GM20000 (cell line): Measurements from ENCODE around the gene PIP5K1C.

ENCODE experiments used
- DNase-seq: peaks from one replicate; pipeline ENCODE4 v3.0.0; 2012; ENCODE audit warnings: low spot score
- TF ChIP-seq, protein P1 (sequence below): IDR thresholded peaks from 2 replicates; pipeline ENCODE4 v1.5.1; 2012; ENCODE audit warnings: mild to moderate bottlenecking, control low read depth; ENCODE audit errors: extremely low read depth, missing control alignments

The PIP5K1C gene

GRCh38 chr19:3645726-3646125 lies 54.5 kb downstream of the PIP5K1C start:
- TF ChIP-seq, protein P1, sequence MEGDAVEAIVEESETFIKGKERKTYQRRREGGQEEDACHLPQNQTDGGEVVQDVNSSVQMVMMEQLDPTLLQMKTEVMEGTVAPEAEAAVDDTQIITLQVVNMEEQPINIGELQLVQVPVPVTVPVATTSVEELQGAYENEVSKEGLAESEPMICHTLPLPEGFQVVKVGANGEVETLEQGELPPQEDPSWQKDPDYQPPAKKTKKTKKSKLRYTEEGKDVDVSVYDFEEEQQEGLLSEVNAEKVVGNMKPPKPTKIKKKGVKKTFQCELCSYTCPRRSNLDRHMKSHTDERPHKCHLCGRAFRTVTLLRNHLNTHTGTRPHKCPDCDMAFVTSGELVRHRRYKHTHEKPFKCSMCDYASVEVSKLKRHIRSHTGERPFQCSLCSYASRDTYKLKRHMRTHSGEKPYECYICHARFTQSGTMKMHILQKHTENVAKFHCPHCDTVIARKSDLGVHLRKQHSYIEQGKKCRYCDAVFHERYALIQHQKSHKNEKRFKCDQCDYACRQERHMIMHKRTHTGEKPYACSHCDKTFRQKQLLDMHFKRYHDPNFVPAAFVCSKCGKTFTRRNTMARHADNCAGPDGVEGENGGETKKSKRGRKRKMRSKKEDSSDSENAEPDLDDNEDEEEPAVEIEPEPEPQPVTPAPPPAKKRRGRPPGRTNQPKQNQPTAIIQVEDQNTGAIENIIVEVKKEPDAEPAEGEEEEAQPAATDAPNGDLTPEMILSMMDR, result no peak
- DNase-seq, result no peak

- DNase-seq, result no peak
- TF ChIP-seq, protein P1, result no peak
These were observed 55.2 kb downstream of the PIP5K1C start for GRCh38 chr19:3645067-3645396.

DNA sequence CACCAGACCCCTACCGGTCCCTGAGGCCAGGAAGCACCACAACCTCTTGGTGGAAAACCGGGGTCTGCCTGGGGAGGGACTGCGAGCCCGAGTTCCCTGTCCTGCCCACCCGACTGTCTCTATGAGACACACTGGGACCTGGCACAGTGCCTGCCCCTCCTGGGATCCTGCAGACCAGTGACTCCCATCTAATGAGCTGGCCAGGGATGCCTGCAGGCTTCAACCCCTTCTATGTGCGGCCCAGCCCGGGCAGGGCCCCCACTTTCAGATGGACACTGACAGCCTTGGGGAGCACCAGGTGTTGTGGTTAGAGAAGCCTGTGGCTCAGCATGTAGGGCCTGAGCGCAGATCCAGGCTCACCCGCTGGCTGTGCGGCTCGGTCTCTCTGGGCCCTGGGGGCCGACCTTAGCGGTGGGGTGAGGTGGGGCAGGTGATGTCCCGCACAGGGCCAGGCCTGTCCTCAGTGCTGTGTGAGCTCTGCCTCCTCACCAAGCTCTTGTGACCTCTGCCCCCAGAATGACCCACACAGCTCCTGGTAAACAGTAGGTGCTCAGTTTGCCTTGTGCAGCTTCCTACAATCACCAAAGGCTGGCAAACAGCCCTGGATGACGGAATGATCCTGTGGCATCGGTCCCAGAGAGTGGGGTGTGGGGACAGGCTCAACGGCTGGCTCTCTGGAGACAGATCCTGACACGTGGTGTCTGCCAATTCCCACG lies 55.8 kb downstream of the PIP5K1C start:
- TF ChIP-seq, protein P1, result no peak
- DNase-seq, result no peak

DNA sequence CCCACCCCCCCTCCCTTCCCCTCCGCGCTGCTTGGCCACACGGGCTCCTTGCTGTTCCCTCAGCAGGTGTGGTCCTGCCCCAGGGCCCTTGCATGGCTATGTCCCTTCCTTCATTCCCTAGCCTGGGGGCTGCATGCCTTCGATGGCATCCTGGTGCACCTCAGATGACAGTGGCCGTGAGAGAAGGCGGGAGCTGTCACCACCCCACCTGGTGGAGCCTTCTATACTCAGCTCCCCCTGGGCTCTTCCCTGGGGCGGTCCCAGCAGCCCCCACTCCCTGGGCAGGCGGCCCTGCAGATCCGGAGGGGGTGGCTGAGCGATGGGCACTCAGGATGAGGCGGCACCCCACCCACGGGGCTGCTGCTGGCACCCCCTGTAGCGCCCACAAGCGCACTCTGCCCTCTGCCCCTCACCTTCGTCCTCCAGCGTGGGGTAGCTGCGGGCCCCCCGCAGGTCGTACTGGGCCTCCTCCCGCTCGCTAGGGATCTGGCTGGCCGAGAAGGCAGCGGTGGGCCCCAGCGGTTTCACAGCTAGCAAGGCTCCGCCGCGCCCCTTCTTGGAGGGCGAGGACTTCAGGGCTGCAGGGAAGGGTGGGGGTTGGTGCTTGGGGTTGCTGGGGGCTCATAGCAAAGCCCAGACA lies 56.5 kb downstream of the PIP5K1C start:
- no peak for DNase-seq

DNA sequence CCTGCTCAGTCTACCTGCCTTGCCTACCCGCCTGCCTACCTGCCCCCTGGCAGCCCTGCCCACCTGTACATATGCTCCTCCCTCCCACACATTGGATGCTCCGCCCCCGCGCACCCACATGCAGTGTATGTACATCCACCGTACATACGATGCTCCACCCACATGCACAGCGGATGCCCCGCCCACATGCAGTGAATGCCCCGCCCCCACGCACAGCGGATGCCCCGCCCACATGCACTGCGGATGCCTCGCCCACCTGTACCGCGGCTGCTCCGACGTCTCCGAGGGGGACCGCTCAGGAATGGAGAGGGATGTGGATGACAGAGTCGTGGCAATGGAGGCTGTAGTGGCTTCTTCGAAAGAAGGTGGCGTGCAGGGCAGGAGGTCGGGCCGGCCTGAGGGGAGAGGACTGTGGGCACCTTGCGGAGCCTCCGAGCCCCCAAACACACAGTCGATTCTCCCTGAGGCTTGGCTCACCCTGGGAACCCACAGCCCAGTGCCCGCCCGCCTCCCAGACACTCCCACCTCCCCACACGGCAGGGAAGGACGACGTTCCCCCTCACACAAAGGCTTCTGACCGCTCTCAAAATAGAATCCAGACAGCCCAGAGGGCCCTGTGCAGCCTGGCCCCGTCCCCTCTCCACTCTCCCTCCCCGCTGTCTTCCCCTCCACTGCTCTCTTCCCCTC lies 57.1 kb downstream of the PIP5K1C start:
- DNase-seq, result no peak
- TF ChIP-seq, protein P1, result no peak

More for the DNA sequence above, 56.5 kb downstream of the PIP5K1C start:
- TF ChIP-seq, protein P1, result no peak

- DNase-seq, result no peak
- TF ChIP-seq, protein P1, result no peak
These were observed 58.0 kb downstream of the PIP5K1C start for GRCh38 chr19:3642296-3642695.
